ENCODE data around the gene HECTD1. TPM values are rescaled to one million over a fixed set of nuclear protein-coding genes. Genes with fewer than 3 reads are reported as not detected.
"Not testable (repeated sequence)": the region's sequence is repeated elsewhere in the genome, so short reads cannot be mapped to it uniquely, and the experiment has no call there.

HECTD1 gene
- total RNA-seq, 1 donor from 2014 or later, result 163 TPM

- H3K9me3 Mint-ChIP-seq (ENCODE audit: low read depth), result no peaks in the 10 kb centered on the region
- no peak overlapping the region for H3K4me3 Mint-ChIP-seq (ENCODE audit: low read depth)
- peaks cover 8% of the 10 kb centered on the region for H3K36me3 Mint-ChIP-seq (ENCODE audit: insufficient read depth)
- DNase-seq (ENCODE audit: low spot score, unreplicated experiment), result no peak
- TF ChIP-seq, protein P1, sequence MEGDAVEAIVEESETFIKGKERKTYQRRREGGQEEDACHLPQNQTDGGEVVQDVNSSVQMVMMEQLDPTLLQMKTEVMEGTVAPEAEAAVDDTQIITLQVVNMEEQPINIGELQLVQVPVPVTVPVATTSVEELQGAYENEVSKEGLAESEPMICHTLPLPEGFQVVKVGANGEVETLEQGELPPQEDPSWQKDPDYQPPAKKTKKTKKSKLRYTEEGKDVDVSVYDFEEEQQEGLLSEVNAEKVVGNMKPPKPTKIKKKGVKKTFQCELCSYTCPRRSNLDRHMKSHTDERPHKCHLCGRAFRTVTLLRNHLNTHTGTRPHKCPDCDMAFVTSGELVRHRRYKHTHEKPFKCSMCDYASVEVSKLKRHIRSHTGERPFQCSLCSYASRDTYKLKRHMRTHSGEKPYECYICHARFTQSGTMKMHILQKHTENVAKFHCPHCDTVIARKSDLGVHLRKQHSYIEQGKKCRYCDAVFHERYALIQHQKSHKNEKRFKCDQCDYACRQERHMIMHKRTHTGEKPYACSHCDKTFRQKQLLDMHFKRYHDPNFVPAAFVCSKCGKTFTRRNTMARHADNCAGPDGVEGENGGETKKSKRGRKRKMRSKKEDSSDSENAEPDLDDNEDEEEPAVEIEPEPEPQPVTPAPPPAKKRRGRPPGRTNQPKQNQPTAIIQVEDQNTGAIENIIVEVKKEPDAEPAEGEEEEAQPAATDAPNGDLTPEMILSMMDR (IDR thresholded peaks at IDR 0.05; ENCODE audit: unreplicated experiment), result no peak
- peaks cover 2% of the 10 kb centered on the region for H3K4me1 Mint-ChIP-seq (ENCODE audit: low read depth)
- no peaks in the 10 kb centered on the region for H3K27me3 Mint-ChIP-seq
- no peak overlapping the region for H3K27ac Mint-ChIP-seq
Observed at GRCh38 chr14:31069343-31069742, 138.2 kb downstream of the HECTD1 start.

DNA sequence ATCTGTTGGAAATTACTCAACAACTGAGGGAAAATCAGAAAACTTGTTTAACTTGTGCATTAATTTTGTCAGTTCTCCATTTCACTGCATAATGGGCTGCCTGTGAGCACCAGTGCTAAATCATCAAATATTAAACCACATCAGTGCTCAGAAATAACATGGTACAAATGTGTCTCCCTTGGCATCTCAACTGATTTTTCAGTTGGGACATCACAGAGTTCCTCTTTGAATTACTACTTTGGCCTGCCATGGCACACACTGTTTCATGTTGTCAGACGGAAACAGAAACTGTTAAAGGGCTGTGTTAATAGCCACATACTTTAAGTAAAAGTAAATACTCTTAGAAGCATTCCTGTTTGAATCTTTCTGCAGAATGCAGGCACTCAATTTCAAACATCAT lies 139.4 kb downstream of the HECTD1 start:
- H3K9me3 Mint-ChIP-seq (ENCODE audit: low read depth), result no peaks in the 10 kb centered on the region
- peak overlapping the region; percentile 73 for H3K27ac Mint-ChIP-seq
- no peak for DNase-seq (ENCODE audit: low spot score, unreplicated experiment)
- H3K36me3 Mint-ChIP-seq (ENCODE audit: insufficient read depth), result peaks cover 8% of the 10 kb centered on the region
- H3K27me3 Mint-ChIP-seq, result no peaks in the 10 kb centered on the region
- H3K4me1 Mint-ChIP-seq (ENCODE audit: low read depth), result peaks cover 2% of the 10 kb centered on the region
- TF ChIP-seq, protein P1 (IDR thresholded peaks at IDR 0.05; ENCODE audit: unreplicated experiment), result no peak
- no peak overlapping the region for H3K4me3 Mint-ChIP-seq (ENCODE audit: low read depth)

DNA sequence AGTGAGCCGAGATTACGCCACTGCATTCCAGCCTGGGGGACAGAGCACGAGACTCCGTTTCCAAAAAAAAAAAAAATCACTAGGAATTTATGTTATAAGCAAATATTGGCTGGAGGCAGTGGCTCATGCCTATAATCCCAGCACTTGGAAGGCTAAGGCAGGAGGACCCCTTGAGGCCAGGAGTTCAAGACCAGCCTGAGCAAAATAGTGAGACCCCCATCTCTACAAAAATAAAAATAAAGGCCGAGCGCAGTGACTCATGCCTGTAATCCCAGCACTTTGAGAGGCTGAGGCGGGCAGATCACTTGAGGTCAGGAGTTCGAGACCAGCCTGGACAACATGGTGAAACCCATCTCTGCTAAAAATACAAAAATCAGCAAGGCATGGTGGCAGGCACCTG lies 144.7 kb downstream of the HECTD1 start:
- not testable (repeated sequence) for DNase-seq (ENCODE audit: low spot score, unreplicated experiment); H3K36me3 Mint-ChIP-seq (ENCODE audit: insufficient read depth); H3K27me3 Mint-ChIP-seq; H3K9me3 Mint-ChIP-seq (ENCODE audit: low read depth); H3K4me3 Mint-ChIP-seq (ENCODE audit: low read depth); H3K27ac Mint-ChIP-seq
- H3K4me1 Mint-ChIP-seq (ENCODE audit: low read depth), result peaks cover 11% of the 10 kb centered on the region

- no peak overlapping the region for H3K4me3 Mint-ChIP-seq (ENCODE audit: low read depth)
- H3K9me3 Mint-ChIP-seq (ENCODE audit: low read depth), result no peaks in the 10 kb centered on the region
- H3K36me3 Mint-ChIP-seq (ENCODE audit: insufficient read depth), result no peaks in the 10 kb centered on the region
- TF ChIP-seq, protein P1 (IDR thresholded peaks at IDR 0.05; ENCODE audit: unreplicated experiment), result no peak
- no peaks in the 10 kb centered on the region for H3K27me3 Mint-ChIP-seq
- peaks cover 11% of the 10 kb centered on the region for H3K4me1 Mint-ChIP-seq (ENCODE audit: low read depth)
- no peak overlapping the region for H3K27ac Mint-ChIP-seq
- DNase-seq (ENCODE audit: low spot score, unreplicated experiment), result no peak
Observed at GRCh38 chr14:31060253-31060875, 147.2 kb downstream of the HECTD1 start.

DNA sequence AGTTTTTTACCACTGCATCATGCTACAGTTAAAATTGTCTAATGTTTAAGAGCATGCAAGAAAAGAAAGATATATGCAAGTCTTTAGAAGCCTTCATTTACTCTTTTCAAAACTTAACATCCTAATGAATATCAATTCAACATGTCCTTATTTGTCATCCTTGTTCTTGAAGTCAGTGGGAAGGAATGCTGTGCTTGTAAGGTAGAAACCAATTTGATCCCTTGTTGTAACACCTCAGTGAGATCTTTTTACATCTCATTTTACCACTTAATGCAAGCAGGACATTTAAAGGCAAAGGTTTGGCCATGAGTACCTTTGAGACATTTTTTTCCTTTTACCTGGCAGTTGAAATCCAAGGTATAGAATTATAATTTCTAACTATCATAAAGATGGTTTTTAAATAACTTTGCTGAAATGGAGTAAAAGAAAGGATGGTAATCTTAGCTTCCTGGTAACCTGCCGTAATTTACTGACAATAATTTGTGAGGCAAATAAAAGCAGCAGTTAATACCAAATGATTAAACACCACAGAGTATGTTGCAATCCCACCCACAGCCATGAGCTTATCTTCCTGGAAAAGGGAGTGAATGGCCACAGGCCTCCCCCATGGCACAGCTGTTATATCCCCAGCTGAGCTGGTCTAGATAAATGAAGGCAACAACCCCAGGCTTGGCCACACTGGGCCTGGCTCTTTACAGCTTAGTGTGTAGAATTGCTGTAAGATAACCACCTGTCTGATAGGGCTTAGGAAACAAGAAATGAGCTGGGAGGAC lies 148.3 kb downstream of the HECTD1 start:
- no peaks in the 10 kb centered on the region for H3K27me3 Mint-ChIP-seq
- no peak overlapping the region for H3K4me3 Mint-ChIP-seq (ENCODE audit: low read depth)
- no peaks in the 10 kb centered on the region for H3K9me3 Mint-ChIP-seq (ENCODE audit: low read depth)
- TF ChIP-seq, protein P1 (IDR thresholded peaks at IDR 0.05; ENCODE audit: unreplicated experiment), result no peak
- no peak for DNase-seq (ENCODE audit: low spot score, unreplicated experiment)
- no peaks in the 10 kb centered on the region for H3K36me3 Mint-ChIP-seq (ENCODE audit: insufficient read depth)
- H3K4me1 Mint-ChIP-seq (ENCODE audit: low read depth), result peaks cover 11% of the 10 kb centered on the region
- no peak overlapping the region for H3K27ac Mint-ChIP-seq
